Amniotic stem cell (primary cell): ENCODE results near the gene KCTD11.

Experiments used
- DNase-seq: peaks from one replicate; lab custom pipeline; 2025; lab: John Stamatoyannopoulos, UW

Gene KCTD11

GRCh38 chr17:7380321-7380720 lies 28.4 kb downstream of the KCTD11 start:
- DNase-seq = no peak

- no peak for DNase-seq
These were observed 29.1 kb downstream of the KCTD11 start, which contains the start of gene TNK1 for GRCh38 chr17:7380855-7381683. TSS of gene TNK1 (plus strand) at chr17:7381089. CDS start at chr17:7382927, 1,838 bp downstream.

GRCh38 chr17:7382901-7383300 lies 30.9 kb downstream of the KCTD11 start:
- DNase-seq = no peak

- no peak for DNase-seq
These were observed 31.4 kb downstream of the KCTD11 start for GRCh38 chr17:7383371-7383741.

- no peak for DNase-seq
These were observed 32.0 kb downstream of the KCTD11 start for GRCh38 chr17:7383742-7384488.

- no peak for DNase-seq
These were observed 32.6 kb downstream of the KCTD11 start for GRCh38 chr17:7384489-7385081.

GRCh38 chr17:7388856-7389255 lies 36.9 kb downstream of the KCTD11 start:
- DNase-seq = no peak

- DNase-seq = no peak
These were observed 38.3 kb downstream of the KCTD11 start for GRCh38 chr17:7389924-7390910.

- DNase-seq = no peak
These were observed 39.3 kb downstream of the KCTD11 start for GRCh38 chr17:7391307-7391706.

GRCh38 chr17:7392696-7393612 lies 41.0 kb downstream of the KCTD11 start:
- DNase-seq = no peak

- no peak for DNase-seq
These were observed 41.9 kb downstream of the KCTD11 start for GRCh38 chr17:7393613-7394451.

- peak; percentile 78 for DNase-seq
These were observed 42.7 kb downstream of the KCTD11 start, which contains the start of gene PLSCR3 for GRCh38 chr17:7394452-7395191. TSS of gene PLSCR3 (minus strand) at chr17:7394525. CDS start at chr17:7394110, 415 bp downstream.

GRCh38 chr17:7396147-7396546 lies 44.2 kb downstream of the KCTD11 start:
- DNase-seq = no peak

GRCh38 chr17:7398612-7399011 lies 46.6 kb downstream of the KCTD11 start:
- DNase-seq = no peak

- DNase-seq = no peak
These were observed 51.2 kb downstream of the KCTD11 start for GRCh38 chr17:7403043-7403726.

GRCh38 chr17:7403727-7403976 lies 51.7 kb downstream of the KCTD11 start:
- no peak for DNase-seq

- peak; percentile 99 for DNase-seq
These were observed 52.2 kb downstream of the KCTD11 start, which contains the start of gene TMEM256 for GRCh38 chr17:7403977-7404736. TSS of gene TMEM256 (minus strand) at chr17:7404097. CDS start at chr17:7404084, 13 bp downstream.
